CD4-positive, alpha-beta T cell treated with Interleukin-2 at 100 ng/mL for 4 hours (primary cell): ENCODE measurements around the gene GFOD1.
A peak's percentile ranks its signal among the peaks of the same experiment; 100 is the strongest.

Experiments used
- DNase-seq: peaks from one replicate; pipeline ENCODE4 v3.0.0-alpha.2; 2020; ENCODE audit warnings: low spot score

Gene GFOD1

GRCh38 chr6:13375360-13375878 is 112.0 kb downstream of the GFOD1 start:
- DNase-seq, result peak; percentile 38

GRCh38 chr6:13373919-13374318 is 113.5 kb downstream of the GFOD1 start:
- no peak for DNase-seq

GRCh38 chr6:13373488-13373886 is 113.9 kb downstream of the GFOD1 start:
- no peak for DNase-seq

- DNase-seq, result no peak
Measured at GRCh38 chr6:13372688-13373487, 114.5 kb downstream of the GFOD1 start.

- no peak for DNase-seq
Measured at GRCh38 chr6:13372076-13372475, 115.3 kb downstream of the GFOD1 start.

GRCh38 chr6:13371421-13372072 is 115.9 kb downstream of the GFOD1 start:
- no peak for DNase-seq

GRCh38 chr6:13370623-13371022 is 116.8 kb downstream of the GFOD1 start:
- no peak for DNase-seq

- DNase-seq, result no peak
Measured at GRCh38 chr6:13369591-13369990, 117.8 kb downstream of the GFOD1 start.

- no peak for DNase-seq
Measured at GRCh38 chr6:13368731-13369115, 118.7 kb downstream of the GFOD1 start.

GRCh38 chr6:13368079-13368730 is 119.2 kb downstream of the GFOD1 start:
- no peak for DNase-seq

GRCh38 chr6:13367396-13367795 is 120.0 kb downstream of the GFOD1 start:
- no peak for DNase-seq

- DNase-seq, result no peak
Measured at GRCh38 chr6:13365320-13365719, 122.1 kb downstream of the GFOD1 start.

GRCh38 chr6:13364842-13365241 is 122.6 kb downstream of the GFOD1 start:
- DNase-seq, result no peak

GRCh38 chr6:13362412-13362811 is 125.0 kb downstream of the GFOD1 start:
- no peak for DNase-seq

- no peak for DNase-seq
Measured at GRCh38 chr6:13360671-13361540, 126.5 kb downstream of the GFOD1 start.

- DNase-seq, result no peak
Measured at GRCh38 chr6:13359287-13359686, 128.1 kb downstream of the GFOD1 start.

- no peak for DNase-seq
Measured at GRCh38 chr6:13358511-13358910, 128.9 kb downstream of the GFOD1 start.

GRCh38 chr6:13357551-13358075 is 129.8 kb downstream of the GFOD1 start:
- no peak for DNase-seq

GRCh38 chr6:13355999-13356785 is 131.2 kb downstream of the GFOD1 start:
- DNase-seq, result peak; percentile 75

GRCh38 chr6:13355043-13355945 is 132.1 kb downstream of the GFOD1 start:
- DNase-seq, result peak; percentile 34
